Tibial artery (tissue), 4 donors: ENCODE measurements around the gene SF3B3.
"Not testable (repeated sequence)": the region's sequence is repeated elsewhere in the genome, so short reads cannot be mapped to it uniquely, and the experiment has no call there.

ENCODE experiments used
- DNase-seq, 2 donors: peaks; one replicate each; pipeline ENCODE4 v3.0.0-alpha.2; 2019
- H3K27ac ChIP-seq, 2 donors: fragments of 200-600 bp; sonication (generic) in 1 of 2; 1 replicate in 1 of 2; 2 replicates in 1 of 2; pipeline ENCODE4 v1.5.1; 2018 to 2019; ENCODE audit warnings: mild to moderate bottlenecking in 1 of 2
- H3K27me3 ChIP-seq, 2 donors: fragments of 200-600 bp; sonication (generic) in 1 of 2; one replicate each; pipeline versions ENCODE4 v1.5.1 to v1.6.0; 2016 to 2019
- H3K36me3 ChIP-seq, 3 donors: fragments of 200-600 bp; sonication (generic) in 2 of 3; one replicate each; pipeline ENCODE4 v1.5.1; 2016 to 2019; ENCODE audit warnings: mild to moderate bottlenecking in 2 of 3
- H3K4me1 ChIP-seq, 4 donors: fragments of 200-600 bp; sonication (generic) in 2 of 4; 1 replicate in 3 of 4; 2 replicates in 1 of 4; pipeline ENCODE4 v1.5.1; 2016 to 2019
- H3K4me3 ChIP-seq, 2 donors: fragments of 200-600 bp; sonication (generic) in 1 of 2; 1 replicate in 1 of 2; 2 replicates in 1 of 2; pipeline ENCODE4 v1.5.1; 2018 to 2019; ENCODE audit warnings: mild to moderate bottlenecking in 2 of 2
- H3K9me3 ChIP-seq, 3 donors: fragments of 200-600 bp; sonication (generic) in 1 of 3; one replicate each; pipeline ENCODE4 v1.5.1; 2016 to 2019
- CTCF ChIP-seq, 2 experiments: fragments of 200-600 bp in 1 of 2; fragments of 450-650 bp in 1 of 2; IDR thresholded peaks; one replicate each; pipeline ENCODE4 v1.5.1; 2017 to 2019; ENCODE audit warnings: antibody characterized with exemption in 2 of 2, mild to moderate bottlenecking in 1 of 2, moderate library complexity in 1 of 2
- intact Hi-C: fragments of 100-400 bp; cut with DNase I; formaldehyde crosslinking; loops from one replicate; pipeline ENCODE4 v1.15.0; 2023; ENCODE audit warnings: low total_unique reads

SF3B3 gene

GRCh38 chr16:70588565-70588964 lies 64.9 kb downstream of the SF3B3 start:
- no peak for DNase-seq
- Histone ChIP-seq H3K27ac (peak overlapping the region; percentile 92 to 95), H3K27me3 (no peaks in the 10 kb centered on the region), H3K36me3 (peaks cover 0 to 10% (median 0%) of the 10 kb centered on the region in 3 donors), H3K9me3 (no peaks in the 10 kb centered on the region), H3K4me3 (no peak overlapping the region), H3K4me1 (peaks cover 5 to 66% (median 46%) of the 10 kb centered on the region in 4 donors)
- TF ChIP-seq CTCF (IDR thresholded peaks at IDR 0.05): no peak
- intact Hi-C loops: no loop called here

GRCh38 chr16:70589416-70589815 lies 65.8 kb downstream of the SF3B3 start:
- H3K4me3 ChIP-seq, DNase-seq, H3K36me3 ChIP-seq, H3K9me3 ChIP-seq, intact Hi-C loops, H3K27me3 ChIP-seq: not testable (repeated sequence)
- peaks cover 5 to 68% (median 43%) of the 10 kb centered on the region in 4 donors for H3K4me1 ChIP-seq
- H3K27ac ChIP-seq: peak overlapping the region; percentile 92 to 95

GRCh38 chr16:70589998-70590471 lies 66.4 kb downstream of the SF3B3 start:
- no peaks in the 10 kb centered on the region for H3K9me3 ChIP-seq
- no peaks in the 10 kb centered on the region for H3K27me3 ChIP-seq
- H3K27ac ChIP-seq: peak overlapping the region; percentile 92 to 95
- H3K4me3 ChIP-seq: peak overlapping the region in 1 of 2 donors; percentile 15
- TF ChIP-seq CTCF (IDR thresholded peaks at IDR 0.05): no peak
- peaks cover 5 to 73% (median 48%) of the 10 kb centered on the region in 4 donors for H3K4me1 ChIP-seq
- intact Hi-C loops: no loop called here
- DNase-seq: peak in 1 of 2 donors; percentile 44
- H3K36me3 ChIP-seq: peaks cover 0 to 10% (median 0%) of the 10 kb centered on the region in 3 donors

GRCh38 chr16:70590722-70591415 lies 67.3 kb downstream of the SF3B3 start:
- peaks cover 0 to 10% (median 0%) of the 10 kb centered on the region in 3 donors for H3K36me3 ChIP-seq
- no peak for TF ChIP-seq CTCF (IDR thresholded peaks at IDR 0.05)
- no peaks in the 10 kb centered on the region for H3K27me3 ChIP-seq
- DNase-seq: peak; percentile 50 to 78
- peak overlapping the region; percentile 92 to 95 for H3K27ac ChIP-seq
- peak overlapping the region in 1 of 2 donors; percentile 15 for H3K4me3 ChIP-seq
- intact Hi-C loops: no loop called here
- H3K4me1 ChIP-seq: peaks cover 5 to 77% (median 49%) of the 10 kb centered on the region in 4 donors
- H3K9me3 ChIP-seq: no peaks in the 10 kb centered on the region

GRCh38 chr16:70591615-70592014 lies 68.0 kb downstream of the SF3B3 start:
- no peak overlapping the region for H3K4me3 ChIP-seq
- no peak for TF ChIP-seq CTCF (IDR thresholded peaks at IDR 0.05)
- no peak for DNase-seq
- no peaks in the 10 kb centered on the region for H3K27me3 ChIP-seq
- peaks cover 0 to 2% (median 0%) of the 10 kb centered on the region in 3 donors for H3K36me3 ChIP-seq
- H3K4me1 ChIP-seq: peaks cover 5 to 77% (median 49%) of the 10 kb centered on the region in 4 donors
- H3K27ac ChIP-seq: peak overlapping the region; percentile 92 to 95
- intact Hi-C loops: no loop called here
- no peaks in the 10 kb centered on the region for H3K9me3 ChIP-seq

GRCh38 chr16:70592106-70592571 lies 68.5 kb downstream of the SF3B3 start:
- Histone ChIP-seq H3K4me3 (no peak overlapping the region), H3K27me3 (no peaks in the 10 kb centered on the region), H3K9me3 (no peaks in the 10 kb centered on the region), H3K36me3 (no peaks in the 10 kb centered on the region), H3K4me1 (peaks cover 5 to 77% (median 49%) of the 10 kb centered on the region in 4 donors), H3K27ac (peak overlapping the region; percentile 92 to 95)
- DNase-seq: peak; percentile 42 to 80
- TF ChIP-seq CTCF (IDR thresholded peaks at IDR 0.05): no peak
- intact Hi-C loops: no loop called here
